Measurements from ENCODE around the gene SCN5A. TPM values are rescaled to one million over a fixed set of nuclear protein-coding genes. Genes with fewer than 3 reads are reported as not detected.

SCN5A gene
- total RNA-seq, 1 experiment from 2014 or later: 13.6 TPM

DNA sequence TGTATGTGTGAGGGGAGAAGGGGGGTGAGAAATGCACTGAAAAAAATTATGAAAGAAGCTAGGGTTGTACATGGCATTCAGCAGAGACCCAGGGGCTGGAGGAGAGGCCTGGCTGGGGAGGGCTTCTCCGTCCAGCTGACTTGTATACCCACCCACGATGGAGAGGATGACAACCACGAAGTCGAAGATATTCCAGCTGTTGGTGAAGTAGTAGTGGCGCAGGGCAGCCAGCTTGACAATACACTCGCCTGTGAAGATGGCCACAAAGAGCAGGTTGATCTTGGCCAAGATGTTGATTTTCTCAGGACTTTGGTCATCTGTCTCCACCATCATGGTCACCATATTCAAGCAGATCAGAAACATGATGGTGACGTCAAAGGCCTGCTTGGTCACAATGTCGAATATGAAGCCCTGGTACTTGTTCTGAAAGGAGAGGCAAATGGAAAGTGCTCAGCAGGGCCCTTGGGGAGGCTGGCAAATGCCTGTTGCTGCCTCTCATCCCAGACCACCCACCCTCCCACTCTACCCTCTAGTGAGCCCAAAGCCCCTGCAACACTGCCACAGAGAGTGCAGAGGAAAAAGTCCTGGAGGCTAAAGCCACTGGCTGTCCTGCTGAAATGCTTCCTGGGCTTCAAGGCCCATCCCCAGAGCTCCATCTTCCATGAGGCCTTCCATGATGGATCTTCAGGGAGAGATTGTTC lies 95.2 kb downstream of the SCN5A start:
- CTCF ChIA-PET: interaction anchor here (0.8 to 1.4 kb wide), 2 partner anchors 33 to 74 kb away, joined by 3 read pairs; no protein-coding TSS in a partner anchor
- Mint-ChIP-seq H3K4me1 (no peaks in the 10 kb centered on the region), H3K9me3 (peaks cover 38% of the 10 kb centered on the region), H3K27ac (no peak overlapping the region), H3K36me3 (peaks cover 24% of the 10 kb centered on the region), H3K27me3 (ENCODE audit: low read depth) (no peaks in the 10 kb centered on the region), H3K4me3 (no peak overlapping the region)
- POLR2A ChIA-PET: no interaction called here
- ATAC-seq: no peak
- TF ChIP-seq TCF7 (CRISPR knock-in tag; IDR thresholded peaks at IDR 0.05; ENCODE audit: low read depth) (no peak), OVOL2 (CRISPR knock-in tag; IDR thresholded peaks at IDR 0.05; ENCODE audit: borderline replicate concordance) (no peak), ETV6 (CRISPR knock-in tag; IDR thresholded peaks at IDR 0.05) (no peak), CREB1 (CRISPR knock-in tag; IDR thresholded peaks at IDR 0.05) (no peak), NFATC4 (CRISPR knock-in tag; IDR thresholded peaks at IDR 0.05) (no peak), ATF1 (CRISPR knock-in tag; IDR thresholded peaks at IDR 0.05) (no peak), SMAD3 (CRISPR knock-in tag; IDR thresholded peaks at IDR 0.05; ENCODE audit: borderline replicate concordance) (no peak), GTF2I (CRISPR knock-in tag; conservative IDR thresholded peaks at IDR 0.05) (no peak), ZNF281 (CRISPR knock-in tag; IDR thresholded peaks at IDR 0.05) (no peak), SP1 (CRISPR knock-in tag; conservative IDR thresholded peaks at IDR 0.05) (no peak), ZNF671 (CRISPR knock-in tag; IDR thresholded peaks at IDR 0.05) (no peak), JAZF1 (CRISPR knock-in tag; IDR thresholded peaks at IDR 0.05) (no peak), ZNF396 (CRISPR knock-in tag; IDR thresholded peaks at IDR 0.05; ENCODE audit: borderline replicate concordance) (no peak), MYBL2 (CRISPR knock-in tag; IDR thresholded peaks at IDR 0.05) (no peak), ATF6 (CRISPR knock-in tag; IDR thresholded peaks at IDR 0.05) (no peak)
- TF ChIP-seq, protein P1, sequence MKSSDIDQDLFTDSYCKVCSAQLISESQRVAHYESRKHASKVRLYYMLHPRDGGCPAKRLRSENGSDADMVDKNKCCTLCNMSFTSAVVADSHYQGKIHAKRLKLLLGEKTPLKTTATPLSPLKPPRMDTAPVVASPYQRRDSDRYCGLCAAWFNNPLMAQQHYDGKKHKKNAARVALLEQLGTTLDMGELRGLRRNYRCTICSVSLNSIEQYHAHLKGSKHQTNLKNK (CRISPR knock-in tag; IDR thresholded peaks at IDR 0.05): no peak
- TF ChIP-seq, protein P2, sequence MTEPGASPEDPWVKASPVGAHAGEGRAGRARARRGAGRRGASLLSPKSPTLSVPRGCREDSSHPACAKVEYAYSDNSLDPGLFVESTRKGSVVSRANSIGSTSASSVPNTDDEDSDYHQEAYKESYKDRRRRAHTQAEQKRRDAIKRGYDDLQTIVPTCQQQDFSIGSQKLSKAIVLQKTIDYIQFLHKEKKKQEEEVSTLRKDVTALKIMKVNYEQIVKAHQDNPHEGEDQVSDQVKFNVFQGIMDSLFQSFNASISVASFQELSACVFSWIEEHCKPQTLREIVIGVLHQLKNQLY (CRISPR knock-in tag; IDR thresholded peaks at IDR 0.05): no peak
- TF ChIP-seq, protein P3, sequence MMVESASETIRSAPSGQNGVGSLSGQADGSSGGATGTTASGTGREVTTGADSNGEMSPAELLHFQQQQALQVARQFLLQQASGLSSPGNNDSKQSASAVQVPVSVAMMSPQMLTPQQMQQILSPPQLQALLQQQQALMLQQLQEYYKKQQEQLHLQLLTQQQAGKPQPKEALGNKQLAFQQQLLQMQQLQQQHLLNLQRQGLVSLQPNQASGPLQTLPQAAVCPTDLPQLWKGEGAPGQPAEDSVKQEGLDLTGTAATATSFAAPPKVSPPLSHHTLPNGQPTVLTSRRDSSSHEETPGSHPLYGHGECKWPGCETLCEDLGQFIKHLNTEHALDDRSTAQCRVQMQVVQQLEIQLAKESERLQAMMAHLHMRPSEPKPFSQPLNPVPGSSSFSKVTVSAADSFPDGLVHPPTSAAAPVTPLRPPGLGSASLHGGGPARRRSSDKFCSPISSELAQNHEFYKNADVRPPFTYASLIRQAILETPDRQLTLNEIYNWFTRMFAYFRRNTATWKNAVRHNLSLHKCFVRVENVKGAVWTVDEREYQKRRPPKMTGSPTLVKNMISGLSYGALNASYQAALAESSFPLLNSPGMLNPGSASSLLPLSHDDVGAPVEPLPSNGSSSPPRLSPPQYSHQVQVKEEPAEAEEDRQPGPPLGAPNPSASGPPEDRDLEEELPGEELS (CRISPR knock-in tag; IDR thresholded peaks at IDR 0.05): no peak
- TF ChIP-seq, protein P4, sequence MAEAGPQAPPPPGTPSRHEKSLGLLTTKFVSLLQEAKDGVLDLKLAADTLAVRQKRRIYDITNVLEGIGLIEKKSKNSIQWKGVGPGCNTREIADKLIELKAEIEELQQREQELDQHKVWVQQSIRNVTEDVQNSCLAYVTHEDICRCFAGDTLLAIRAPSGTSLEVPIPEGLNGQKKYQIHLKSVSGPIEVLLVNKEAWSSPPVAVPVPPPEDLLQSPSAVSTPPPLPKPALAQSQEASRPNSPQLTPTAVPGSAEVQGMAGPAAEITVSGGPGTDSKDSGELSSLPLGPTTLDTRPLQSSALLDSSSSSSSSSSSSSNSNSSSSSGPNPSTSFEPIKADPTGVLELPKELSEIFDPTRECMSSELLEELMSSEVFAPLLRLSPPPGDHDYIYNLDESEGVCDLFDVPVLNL (CRISPR knock-in tag; IDR thresholded peaks at IDR 0.05; ENCODE audit: borderline replicate concordance, low read depth): no peak
- TF ChIP-seq, protein P5, sequence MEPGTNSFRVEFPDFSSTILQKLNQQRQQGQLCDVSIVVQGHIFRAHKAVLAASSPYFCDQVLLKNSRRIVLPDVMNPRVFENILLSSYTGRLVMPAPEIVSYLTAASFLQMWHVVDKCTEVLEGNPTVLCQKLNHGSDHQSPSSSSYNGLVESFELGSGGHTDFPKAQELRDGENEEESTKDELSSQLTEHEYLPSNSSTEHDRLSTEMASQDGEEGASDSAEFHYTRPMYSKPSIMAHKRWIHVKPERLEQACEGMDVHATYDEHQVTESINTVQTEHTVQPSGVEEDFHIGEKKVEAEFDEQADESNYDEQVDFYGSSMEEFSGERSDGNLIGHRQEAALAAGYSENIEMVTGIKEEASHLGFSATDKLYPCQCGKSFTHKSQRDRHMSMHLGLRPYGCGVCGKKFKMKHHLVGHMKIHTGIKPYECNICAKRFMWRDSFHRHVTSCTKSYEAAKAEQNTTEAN (CRISPR knock-in tag; IDR thresholded peaks at IDR 0.05): no peak
- DNase-seq (ENCODE audit: low spot score): no peak

Measured in WTC11 (cell line).